C4-2B (cell line): Measurements from ENCODE around the gene SFTPB.

Source experiments
- ZFX ChIP-seq: fragments of 450-650 bp; IDR thresholded peaks from 2 replicates; pipeline ENCODE4 v1.6.1; 2017
- TF ChIP-seq, protein P1 (sequence below): fragments of 450-650 bp; conservative IDR thresholded peaks from 2 replicates; pipeline ENCODE4 v1.5.1; 2017; ENCODE audit warnings: mild to moderate bottlenecking

DNA sequence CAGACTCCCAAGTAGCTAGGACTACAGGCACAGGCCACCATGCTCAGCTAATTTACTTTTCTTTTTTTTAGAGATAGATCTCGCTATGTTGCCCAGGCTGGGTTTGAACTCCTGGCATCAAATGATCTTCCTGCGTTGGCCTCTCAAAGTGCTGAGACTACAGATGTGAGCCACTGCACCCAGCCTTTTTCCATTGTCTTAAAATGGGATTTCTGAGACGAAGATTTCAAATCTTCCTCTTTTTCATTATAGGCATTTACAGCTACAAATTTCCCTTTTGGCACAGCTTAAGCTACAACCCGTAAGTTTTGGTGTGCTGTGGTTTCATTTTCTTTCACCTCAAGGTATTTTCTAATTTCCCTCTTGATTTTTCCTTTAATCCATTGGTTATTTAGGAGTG lies 34.8 kb upstream of the SFTPB start:
- TF ChIP-seq, protein P1, sequence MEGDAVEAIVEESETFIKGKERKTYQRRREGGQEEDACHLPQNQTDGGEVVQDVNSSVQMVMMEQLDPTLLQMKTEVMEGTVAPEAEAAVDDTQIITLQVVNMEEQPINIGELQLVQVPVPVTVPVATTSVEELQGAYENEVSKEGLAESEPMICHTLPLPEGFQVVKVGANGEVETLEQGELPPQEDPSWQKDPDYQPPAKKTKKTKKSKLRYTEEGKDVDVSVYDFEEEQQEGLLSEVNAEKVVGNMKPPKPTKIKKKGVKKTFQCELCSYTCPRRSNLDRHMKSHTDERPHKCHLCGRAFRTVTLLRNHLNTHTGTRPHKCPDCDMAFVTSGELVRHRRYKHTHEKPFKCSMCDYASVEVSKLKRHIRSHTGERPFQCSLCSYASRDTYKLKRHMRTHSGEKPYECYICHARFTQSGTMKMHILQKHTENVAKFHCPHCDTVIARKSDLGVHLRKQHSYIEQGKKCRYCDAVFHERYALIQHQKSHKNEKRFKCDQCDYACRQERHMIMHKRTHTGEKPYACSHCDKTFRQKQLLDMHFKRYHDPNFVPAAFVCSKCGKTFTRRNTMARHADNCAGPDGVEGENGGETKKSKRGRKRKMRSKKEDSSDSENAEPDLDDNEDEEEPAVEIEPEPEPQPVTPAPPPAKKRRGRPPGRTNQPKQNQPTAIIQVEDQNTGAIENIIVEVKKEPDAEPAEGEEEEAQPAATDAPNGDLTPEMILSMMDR = no peak
- no peak for TF ChIP-seq ZFX
